ENCODE measurements around the gene SIL1.
A peak's percentile ranks its signal among the peaks of the same experiment; 100 is the strongest.
"Not testable (repeated sequence)": the region's sequence is repeated elsewhere in the genome, so short reads cannot be mapped to it uniquely, and the experiment has no call there.

Gene SIL1

DNA sequence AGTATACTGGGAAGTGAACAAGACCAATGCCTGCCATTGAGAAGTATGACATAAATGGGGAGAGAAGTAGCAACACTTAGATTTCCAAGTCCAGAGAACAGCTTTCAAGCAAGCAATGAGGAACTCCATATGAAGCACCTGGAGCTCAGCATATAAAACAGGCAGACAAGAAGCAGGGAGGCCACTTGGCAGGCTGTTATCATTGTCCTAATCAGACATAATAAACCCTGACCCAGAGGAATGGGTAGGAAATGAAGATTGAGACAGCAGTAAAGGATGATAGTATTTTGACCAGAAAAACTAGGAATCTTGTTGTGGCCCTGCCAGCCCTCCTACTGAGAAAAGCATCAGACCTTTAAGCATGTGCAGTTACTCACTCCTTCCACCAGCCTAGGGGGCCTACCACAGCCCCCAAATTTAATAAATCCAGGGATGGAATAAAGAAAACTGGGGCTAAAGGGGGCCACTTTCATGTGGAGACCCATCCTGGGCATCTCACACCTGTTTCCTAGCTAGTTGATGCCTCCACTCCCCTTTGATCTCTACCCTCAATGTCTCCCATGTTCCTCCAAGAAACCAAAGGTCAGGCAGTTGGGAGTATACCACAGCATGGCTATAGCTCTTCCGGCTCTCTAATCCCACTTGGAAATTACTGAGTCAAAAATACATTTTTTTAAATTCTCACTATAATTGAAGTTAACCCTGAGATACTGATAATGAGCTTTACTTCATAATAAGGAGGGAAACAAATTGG, 135.1 kb downstream of the SIL1 start:
- no peak for DNase-seq

DNA sequence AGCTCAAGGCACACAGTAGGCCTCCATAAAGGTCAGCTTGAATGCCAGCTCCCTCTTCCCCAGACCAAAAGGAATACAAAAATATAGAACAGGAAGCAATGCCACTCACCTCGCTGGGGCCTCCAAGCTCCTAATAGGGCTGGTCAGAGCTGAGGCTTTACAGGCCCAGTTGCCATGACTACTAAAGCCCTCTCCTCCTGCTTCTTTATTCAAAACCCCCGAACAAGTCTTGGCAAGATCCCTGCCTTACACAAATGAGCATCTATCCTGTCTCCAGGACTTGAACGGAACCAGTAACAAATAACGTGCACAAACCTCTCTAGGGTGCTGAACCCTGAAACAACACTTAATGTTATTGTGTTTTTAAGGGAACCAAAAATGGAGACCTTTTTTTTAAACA, 136.3 kb downstream of the SIL1 start:
- no peak for DNase-seq

DNA sequence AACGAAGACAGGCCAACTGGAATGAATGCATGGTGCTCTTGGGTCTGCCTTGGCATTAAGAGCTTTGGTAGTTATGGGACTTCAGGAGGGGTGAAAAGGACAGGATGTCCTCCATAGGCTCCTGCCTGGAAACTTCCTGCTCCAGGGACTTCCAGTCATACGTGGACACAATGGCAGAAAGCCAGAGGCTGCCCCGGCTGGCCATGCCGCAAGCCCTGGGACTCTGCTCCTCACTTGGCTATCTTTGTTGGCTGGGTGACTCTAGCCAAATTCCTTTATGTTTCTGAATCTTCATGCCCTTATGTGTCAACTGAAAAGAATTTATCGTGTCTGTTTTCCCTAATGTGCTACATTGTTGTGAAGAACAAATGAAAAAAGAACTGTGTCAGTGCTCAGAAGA, 136.9 kb downstream of the SIL1 start:
- no peak for DNase-seq

DNA sequence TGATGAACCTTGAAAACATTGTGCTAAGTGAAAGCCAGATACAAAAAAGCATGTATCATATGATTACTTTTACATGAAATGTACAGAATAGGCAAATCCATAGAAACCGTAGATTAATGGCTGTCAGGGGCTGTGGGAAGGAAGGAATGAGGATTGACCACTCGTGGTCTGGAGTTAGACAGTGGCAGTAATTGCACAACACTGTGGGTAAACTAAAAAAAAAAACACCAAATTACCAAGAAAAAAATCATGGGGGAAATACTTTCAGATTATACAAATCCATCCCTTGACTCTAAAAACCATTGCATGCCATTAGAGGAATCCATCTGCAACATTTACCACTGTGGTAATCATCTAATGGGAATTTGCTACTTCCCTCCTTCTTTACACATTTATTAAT, 140.0 kb downstream of the SIL1 start:
- DNase-seq = no peak

DNA sequence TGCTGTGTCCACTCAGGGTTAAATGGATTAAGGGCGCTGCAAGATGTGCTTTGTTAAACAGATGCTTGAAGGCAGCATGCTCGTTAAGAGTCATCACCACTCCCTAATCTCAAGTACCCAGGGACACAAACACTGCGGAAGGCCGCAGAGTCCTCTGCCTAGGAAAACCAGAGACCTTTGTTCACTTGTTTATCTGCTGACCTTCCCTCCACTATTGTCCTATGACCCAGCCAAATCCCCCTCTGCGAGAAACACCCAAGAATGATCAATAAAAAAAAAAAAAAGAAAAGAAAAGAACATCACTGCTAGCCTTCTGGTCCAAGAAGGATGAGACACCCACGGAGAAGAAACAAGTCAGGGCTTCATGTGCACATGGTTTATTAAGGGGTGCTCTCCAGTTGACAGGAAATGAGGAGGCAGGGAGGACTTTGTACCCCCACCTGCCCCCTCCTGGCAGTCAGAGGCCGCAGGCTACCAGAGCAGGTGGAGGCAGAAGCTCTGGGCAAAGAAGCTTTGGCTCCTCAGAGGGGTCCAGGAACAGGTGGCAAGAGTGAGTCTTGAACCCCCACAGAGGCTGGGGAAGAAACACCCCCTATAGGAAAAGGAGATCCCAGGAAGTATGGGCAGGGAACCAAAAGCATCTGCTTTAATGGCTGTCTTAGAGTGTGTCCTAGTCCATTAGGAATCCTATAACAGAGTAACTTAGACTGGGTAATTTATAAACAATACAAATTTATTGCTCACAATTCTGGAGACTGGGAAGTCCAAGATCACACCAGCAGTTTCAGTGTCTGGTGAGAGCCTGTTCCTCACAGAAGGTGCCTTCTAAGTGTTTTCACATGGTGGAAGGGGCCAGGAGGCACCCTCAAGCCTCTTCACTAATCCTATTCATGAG, 140.9 kb downstream of the SIL1 start:
- DNase-seq = not testable (repeated sequence)

DNA sequence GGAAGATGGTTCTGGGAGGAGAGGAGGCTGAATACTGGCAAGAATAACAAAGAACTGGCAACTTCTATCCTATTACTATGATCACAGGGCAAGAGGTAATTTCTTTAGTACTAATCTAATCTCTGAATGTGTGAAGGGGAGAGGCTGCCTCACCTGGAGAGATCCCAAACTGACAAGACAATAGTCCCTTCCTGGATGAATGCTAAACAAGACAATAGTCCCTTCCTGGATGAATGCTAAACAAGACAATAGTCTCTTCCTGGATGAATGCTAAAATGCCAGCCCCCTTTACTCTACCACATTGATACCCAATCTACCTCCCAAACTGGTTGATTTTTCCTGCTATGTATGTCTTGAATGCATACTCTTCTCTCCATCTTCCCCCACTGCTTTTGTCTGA, 145.2 kb downstream of the SIL1 start:
- no peak for DNase-seq

DNA sequence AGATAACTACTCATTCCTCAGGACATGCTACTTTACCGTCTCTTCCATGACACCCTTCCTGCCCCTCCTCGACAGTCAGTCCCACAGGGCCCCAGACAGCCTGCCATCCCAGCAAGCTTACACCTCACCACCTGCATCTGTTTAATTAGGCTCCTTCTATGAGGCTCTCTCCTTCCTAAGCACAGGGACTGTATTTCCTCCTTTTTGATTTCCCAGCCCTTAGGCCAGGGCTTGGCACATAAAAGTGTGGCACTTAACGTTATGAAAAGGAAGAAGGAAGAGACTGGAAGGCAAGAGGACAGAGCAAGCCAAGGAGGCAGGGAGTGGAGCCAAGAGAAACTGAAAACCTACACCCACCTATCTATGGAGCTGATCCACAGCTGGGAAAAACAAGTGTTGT, 146.8 kb downstream of the SIL1 start:
- DNase-seq = no peak

DNA sequence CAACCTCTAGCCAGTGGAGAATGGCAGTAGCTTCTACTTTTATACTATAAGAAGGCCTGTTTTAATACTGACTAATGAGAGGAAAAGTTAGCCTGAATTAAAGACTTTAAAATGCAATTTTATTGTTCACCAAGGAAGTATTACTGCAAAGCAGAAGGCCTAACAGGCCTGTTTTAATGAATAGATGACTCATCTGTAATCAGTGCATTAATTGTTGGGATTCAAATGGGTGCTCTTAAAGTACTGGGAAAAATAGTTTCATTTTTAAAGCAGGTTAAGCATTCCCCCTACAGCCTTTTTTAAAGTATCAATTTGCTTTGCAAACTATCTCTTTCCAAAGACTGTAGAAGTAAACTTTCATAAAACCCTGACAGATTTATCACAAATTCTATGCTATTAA, 147.7 kb downstream of the SIL1 start:
- DNase-seq = no peak

DNA sequence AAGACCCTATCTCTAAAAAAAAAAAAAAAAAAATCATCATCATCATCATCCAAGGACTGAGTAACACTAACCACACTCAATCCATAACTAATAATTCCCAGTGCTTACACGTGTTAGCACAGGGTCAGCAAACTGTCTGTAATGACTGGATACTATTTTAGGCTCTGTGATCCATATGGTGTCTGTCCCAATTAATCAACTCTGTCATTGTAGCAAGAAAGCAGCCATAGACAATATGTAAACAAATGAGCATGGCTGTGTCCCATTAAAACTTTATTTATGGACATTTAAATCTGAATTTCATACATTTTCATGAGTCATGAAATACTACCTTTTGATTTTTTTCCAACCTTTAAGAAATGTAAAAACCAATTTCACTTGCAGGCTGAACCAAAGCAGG, 148.4 kb downstream of the SIL1 start:
- no peak for DNase-seq

DNA sequence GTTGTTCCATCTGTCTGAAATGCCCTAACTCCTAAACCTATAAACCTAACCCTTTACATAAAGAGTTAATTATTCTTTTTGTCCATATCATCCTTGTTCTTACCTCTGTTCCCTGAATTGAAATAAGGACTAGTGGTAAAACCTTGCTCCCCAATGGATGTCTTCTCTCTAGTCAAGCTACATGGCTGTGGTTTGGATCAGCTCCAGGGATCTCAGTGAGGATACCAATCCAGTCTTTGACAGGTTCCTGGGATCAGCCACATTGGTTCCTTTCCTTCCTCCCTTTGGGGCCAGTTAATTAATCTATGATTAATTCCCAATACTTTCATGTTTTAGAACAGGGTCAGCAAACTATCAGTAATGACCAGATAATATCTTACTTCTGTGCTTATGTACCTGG, 151.6 kb downstream of the SIL1 start:
- no peak for DNase-seq

DNA sequence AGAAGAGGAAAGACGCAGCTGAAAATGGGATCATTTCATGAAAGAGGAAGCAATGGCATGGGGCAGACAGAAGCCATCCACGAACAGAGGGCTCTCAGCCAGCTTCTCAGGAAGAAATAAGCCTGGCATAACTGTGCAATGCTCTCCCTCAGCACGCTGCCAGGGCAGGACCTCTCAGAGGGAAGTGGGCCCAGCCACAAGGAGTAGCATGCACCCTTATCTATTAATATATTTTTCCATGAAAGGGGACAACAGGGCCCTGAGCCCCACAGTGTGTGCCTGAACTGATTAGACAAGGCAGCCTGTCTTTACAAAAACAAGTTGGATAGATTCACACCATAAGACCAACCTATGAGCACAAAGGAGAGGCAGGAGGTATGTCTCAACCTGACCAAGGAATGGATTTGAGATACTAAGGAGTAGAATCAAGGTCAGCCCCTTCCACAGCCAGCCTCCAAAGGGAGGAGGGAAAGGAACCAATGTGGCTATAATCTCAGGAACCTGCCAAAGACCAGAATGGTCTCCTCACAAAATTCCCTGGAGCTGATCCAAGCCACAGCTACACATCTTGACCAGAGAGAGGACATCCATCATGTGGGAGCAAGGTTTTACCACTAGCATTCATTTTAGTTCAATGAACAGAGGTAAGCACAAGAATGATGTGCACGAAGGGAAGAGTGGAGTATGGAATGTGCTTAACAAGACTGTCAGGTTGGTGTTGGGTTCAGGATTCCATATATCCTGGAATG, 154.8 kb downstream of the SIL1 start:
- no peak for DNase-seq

DNA sequence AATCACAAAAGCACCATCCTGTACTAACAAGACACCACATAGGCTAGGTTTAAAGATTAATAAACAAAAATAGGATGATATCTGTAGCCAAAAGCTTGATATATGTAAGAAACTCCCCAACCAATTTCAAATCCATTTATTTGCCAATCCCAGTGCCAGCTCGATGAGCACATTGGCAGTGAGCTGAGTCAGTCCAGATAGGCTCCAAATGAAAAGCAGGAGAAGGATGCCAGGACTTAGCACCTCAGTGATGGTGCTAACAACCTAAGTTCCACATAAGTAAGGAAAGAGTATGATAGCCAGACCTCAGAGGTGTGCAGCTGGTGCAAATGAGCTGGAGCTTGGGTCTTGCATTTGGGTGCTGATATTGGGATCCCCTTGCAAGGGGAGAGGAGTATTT, 158.1 kb downstream of the SIL1 start:
- no peak for DNase-seq

DNA sequence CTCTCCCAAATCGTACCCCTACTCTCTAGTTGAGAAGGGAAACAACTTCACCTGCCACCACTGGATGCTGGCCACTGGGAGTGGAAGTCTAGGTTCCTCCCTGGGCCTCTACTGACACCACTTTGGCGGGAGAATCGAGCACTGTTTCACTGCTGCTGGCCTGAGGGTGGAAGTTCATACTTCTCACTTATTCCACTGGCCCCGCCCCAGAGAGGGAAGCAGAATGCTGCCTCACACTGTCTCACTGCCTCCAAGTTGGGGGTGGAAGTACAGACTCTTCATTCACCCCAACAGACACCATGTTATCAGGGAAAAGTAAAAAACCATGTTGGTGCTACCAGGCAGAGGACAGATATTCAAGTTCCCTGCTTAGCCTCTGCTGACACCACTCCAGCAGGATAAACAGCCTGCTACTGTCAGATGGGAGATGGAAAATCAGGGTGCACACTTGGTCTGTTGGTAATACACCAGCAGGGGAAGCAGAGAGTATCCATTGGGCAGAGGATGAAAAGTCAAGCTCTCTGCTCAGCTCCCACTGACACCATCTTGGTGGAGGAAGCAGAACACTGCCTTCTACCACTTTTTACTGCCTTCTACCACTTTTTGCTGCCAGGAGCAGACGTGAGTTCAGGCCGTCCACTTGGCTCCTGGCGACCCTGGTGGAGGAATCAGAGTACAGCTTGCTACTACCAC, 159.4 kb downstream of the SIL1 start:
- peak; percentile 9 for DNase-seq

DNA sequence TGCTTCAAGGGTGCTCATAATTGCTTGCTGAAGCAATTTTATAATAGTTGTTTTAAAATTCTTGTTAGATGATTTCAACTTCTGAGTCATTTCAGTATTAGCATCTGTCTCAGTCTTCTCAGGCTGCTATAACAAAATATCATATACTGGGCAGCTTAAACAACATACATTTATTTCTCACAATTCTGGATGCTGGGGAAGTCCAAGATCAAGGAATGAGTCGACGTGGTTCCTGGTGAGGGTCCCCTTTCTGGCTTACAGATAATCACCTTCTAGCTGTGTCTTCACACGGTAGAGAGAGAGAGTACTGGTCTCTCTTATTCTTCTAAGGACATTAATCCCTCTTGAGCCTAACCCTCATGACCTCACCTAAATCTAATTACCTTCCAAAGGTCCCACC, 160.4 kb downstream of the SIL1 start:
- DNase-seq = no peak

DNA sequence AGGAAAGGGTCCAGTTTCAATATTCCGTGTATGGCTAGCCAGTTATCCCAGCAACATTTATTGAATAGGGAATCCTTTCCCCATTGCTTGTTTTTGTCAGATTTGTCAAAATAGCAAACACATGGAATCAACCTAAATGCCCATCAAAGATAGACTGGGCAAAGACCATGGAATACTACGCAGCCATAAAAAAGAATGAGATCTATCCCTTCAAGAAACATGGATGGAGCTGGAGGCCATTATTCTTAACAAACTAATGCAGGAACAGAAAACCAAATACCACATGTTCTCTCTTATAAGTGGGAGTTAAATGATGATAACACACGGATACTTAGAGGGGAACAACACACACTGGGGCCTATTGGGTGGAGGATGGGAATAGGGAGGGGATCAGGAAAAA, 161.8 kb downstream of the SIL1 start:
- not testable (repeated sequence) for DNase-seq

DNA sequence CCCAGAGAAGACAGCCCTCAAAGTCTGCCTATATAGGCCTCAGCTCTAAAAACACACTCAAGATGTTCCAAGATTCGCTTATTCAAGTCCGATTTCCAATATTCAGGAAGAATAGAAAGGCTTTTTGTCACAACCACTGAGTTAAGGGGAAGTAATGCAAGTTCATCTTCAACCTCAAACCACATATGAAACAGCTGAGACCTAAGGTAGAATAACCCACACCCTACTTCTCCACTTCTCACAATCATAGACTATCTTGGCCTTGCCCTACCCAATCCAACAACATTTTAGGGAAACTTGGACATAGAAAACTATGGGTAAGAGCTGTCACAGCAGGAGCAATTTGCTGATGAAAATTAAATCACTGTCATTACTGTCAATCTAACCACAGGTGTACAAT, 171.0 kb downstream of the SIL1 start:
- DNase-seq = no peak

DNA sequence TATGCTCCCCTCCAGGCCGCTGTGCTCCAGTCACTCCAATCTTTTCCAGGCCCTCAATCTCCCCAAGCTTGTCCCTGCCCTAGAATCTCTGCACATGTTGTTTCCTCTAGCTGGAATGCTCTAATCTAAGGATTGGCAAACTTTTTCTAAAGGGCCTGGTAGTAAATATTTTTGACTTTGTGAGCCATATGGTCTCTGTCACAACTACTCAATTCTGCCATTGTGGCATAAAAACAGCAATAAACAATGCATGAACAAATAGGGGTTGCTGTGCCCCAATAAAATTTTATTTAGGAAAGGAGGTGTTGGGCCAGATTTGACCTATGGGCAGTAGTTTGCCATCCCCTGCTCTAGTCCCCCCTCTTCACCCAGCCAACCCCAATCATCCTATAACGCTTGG, 172.5 kb downstream of the SIL1 start:
- no peak for DNase-seq

DNA sequence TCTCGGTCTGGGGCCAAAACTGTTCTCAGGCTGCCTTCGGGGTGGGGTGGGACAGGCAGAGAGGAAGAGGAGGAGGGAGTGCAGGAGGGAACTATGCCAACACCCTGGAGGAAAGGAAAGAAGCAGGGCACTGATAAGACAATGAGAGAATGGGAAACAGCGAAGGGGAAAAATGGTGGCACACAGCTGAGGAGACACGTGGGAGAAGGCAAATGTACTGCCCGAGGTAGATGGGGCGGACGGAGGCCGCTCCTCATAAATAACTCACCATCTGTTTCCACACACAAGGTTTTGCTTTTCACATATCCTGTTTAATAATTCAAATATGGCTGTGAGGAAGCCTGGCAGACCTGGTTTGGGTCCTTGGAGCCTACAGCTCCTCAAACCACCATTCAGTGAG, 174.9 kb downstream of the SIL1 start:
- no peak for DNase-seq

DNA sequence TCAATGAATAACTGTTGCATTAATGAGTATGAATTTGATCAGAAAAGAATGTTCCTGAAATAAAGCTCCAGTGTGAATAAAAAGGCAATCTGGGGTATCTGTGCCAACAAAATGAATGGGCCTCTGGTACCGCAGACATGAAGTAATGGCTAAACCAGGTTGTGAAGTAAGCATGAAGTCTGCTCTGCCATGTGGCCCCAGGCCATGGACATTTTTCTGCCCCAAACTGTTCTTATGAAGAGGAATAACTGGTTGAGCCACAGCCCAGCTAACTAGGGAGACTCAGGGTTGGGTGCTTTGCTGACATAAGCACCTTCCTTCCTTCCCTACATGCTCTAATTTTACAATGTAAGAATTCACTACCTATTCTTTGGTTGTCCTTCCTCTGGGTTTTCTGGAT, 175.6 kb downstream of the SIL1 start:
- no peak for DNase-seq

DNA sequence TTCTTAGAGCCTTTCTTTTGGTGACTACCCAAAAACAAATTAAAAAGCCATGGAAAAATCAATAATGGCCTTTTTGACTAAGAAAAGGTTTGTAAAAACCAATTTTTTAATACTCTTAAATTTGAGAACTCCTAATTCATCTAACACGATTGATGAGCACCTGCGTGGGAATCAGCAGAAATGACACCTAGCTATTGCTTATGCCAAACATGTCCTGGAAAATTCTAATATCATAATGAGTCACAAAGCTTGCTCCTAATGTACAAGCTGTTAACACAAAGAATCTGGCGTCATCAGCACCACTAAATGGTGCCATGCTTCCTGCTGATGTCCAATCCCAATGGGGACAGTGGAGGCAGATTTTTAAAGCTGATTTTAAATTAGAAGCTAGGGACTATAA, 176.8 kb downstream of the SIL1 start:
- no peak for DNase-seq

DNA sequence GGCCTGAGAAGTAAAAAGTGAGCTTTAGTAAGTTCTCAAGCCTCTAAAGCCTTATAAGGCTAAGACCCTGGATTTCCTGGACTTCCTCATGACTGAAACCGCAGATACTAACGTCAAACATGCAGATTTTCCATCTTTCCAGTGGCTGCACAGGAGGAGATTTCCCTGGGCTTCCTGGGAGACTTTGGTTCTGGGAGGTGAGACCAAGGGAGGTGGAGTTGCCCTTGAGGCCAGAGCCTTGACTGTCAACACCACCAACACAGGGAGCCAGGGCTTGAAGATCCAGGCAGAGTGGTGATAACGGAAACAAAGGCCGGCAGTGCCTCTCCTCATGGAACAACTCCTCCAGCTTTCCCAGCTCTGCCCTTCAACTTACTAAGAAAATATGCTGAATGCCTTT, 178.3 kb downstream of the SIL1 start:
- no peak for DNase-seq

DNA sequence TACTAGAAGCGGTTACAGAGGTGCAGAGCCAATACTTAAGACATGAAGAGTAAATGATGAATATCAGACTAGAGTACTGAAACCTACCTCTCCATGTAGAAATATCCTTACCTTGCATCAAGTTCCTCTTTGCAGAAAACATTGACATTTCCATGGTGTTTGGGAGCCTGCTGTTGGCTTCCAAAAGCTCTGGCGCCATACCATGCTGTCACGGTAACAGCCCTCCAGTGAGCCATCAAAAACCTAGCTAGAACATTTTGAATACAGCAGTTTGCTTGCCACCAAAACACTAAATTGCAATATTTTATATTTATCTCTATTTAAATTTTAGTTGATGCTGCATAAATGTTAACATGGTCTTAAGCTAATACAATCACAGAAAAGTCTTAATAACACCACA, 179.0 kb downstream of the SIL1 start:
- no peak for DNase-seq

DNA sequence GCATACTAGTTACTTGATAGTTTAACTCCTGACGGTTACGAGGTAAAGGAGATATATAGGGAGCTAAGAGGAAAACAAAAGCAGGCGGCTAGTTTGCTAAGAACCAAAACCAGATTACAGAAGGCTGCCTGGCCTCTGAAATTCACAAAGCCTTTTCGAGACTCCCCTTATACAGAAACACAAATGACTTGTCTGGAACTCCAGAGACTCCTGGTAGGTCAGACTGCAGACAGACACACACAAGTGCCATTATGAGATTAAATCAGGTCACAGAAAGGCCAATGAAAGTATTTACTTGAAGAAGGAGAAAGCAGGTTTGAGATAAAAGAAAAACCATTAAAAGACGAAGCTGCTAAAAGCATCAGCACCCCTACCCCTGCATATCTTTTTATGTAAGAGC, 180.5 kb downstream of the SIL1 start:
- no peak for DNase-seq
